D721Med (cell line): ENCODE data around the gene HIBADH.

ENCODE experiments used
- DNase-seq: peaks from one replicate; pipeline ENCODE4 v3.0.0; 2011; ENCODE audit warnings: low spot score; ENCODE audit not compliant: insufficient read length
- FAIRE-seq: peaks from 2 replicates; lab custom pipeline; 2011; peaks lifted over from hg19 to GRCh38; lab: Jason Lieb, UNC
- CTCF ChIP-seq: IDR thresholded peaks from 2 replicates; pipeline ENCODE4 v1.5.1; 2012; ENCODE audit warnings: mild to moderate bottlenecking, control low read depth; ENCODE audit not compliant: insufficient read depth; ENCODE audit errors: missing control alignments

The HIBADH gene

GRCh38 chr7:27651702-27652101, 11.0 kb downstream of the HIBADH start:
- no peak for DNase-seq
- no peak for TF ChIP-seq CTCF
- no peak for FAIRE-seq

GRCh38 chr7:27650283-27650682, 12.4 kb downstream of the HIBADH start:
- TF ChIP-seq CTCF, result no peak
- DNase-seq, result no peak
- no peak for FAIRE-seq

DNA sequence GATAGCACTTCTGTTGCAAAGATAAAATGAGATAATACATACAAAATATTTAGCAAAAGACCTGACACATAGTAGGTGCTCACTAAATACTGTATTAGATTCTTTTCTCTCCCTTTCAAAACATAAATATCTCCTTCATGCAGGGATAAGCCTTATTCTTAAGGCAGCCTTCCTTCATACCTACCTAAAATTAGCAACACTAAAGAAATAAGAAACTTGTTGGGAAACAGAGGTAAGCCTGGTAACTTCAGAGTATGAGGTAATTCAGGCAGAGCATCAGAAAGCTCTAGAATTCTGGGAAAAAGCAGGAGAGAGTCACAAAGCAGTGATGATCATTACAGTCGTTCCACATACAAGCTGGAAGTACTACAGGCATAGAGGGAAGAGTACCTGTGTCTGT, 15.2 kb downstream of the HIBADH start:
- DNase-seq, result no peak
- no peak for TF ChIP-seq CTCF
- no peak for FAIRE-seq

DNA sequence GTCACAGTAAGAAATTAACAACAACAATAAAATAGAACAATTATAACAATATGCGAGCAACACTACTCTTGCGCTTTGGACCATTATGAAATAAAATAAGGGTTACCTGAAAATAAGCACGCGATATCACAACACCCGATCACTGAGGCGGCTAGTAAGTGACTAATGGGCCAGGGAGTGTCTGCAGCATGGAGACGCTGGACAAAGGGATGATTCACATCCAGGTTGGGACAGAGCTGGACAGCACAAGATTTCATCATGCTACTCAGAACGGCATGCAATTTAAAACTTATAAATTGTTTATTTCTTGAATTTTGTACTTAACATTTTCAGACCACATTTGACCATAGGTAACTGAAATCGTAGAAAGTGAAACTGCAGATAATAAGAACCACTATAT, 15.6 kb downstream of the HIBADH start:
- DNase-seq (no peak), FAIRE-seq (no peak)
- TF ChIP-seq CTCF, result no peak

DNA sequence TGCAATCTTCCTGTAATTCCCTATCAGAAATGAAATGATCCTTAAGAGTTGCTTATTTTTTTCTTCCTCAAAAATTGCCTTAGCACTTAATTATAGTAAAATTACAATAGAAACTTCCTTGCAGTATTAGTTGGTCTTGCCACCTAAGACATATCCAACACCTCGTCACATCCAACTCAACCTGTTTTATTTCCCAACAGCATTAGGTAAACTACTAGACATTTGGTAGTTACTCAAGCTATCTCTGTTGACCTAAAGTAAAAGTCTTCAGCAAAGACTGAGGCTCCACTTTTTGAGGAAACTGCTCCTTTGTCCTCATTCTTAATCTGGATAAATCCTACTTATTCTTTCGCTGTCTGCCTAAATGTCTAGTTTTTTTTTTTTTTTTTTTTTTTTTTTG, 20.4 kb downstream of the HIBADH start:
- TF ChIP-seq CTCF, result no peak
- FAIRE-seq, result no peak
- DNase-seq, result no peak

DNA sequence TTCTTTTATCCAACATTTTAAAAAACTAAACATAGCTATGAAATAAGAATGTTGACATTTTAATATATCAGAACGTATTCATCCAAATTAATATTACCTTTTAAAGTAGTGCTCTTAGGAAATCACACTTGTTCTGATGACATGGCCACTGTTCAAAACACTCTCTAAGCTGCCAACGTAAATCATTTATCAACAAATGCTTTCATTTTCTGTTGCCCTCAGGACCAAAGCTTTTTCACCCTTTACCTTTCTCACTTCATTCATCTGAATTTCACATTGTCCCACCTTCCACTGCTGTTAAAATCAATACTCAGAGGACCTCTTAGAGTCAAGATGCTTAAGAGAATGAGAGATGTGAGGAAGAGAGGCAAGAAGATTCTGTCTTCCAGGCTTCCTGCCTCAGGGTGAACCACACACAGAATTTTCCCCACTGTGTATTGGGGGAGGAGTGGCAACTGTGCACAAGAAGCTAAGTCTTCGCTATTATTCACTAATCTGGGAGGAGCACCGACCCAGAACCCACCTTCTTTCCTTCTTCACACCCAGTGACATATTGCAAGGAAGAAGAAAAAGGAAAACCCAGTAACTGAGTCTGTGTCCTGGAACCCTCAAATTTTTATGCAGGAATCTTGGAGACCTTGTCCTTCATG, 21.0 kb downstream of the HIBADH start:
- TF ChIP-seq CTCF, result no peak
- no peak for FAIRE-seq
- DNase-seq, result no peak

DNA sequence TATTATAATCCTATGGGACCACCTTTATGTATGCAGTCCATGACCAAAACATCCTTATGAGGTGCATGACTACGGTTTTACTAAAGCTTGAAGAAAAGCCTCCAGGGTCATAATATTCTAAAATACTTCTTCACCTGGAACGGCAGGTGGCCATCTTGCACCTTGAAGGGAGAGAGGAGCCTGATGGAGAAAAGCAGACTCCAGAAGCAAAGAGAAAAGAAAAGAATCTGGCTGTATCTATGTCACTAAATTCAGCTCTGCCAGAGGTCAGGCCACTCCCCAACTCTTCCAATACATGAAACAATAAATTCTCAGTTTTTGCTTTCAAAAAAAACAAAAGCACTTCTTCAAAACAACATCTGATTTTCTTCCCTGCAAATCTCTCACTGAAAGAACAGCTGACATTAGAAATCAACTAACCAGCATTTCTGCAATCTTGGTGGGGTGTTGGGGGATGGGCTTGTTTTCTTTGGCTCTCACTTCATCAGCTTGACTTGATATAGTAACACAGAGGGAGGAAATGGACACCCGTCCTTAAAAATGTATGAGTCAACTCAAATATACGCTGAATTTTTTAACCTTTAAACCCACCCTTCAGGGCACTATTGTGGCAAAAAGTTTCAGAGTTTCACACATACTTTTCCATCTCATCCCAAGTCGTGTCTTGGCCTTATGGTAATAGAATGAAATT, 21.7 kb downstream of the HIBADH start:
- TF ChIP-seq CTCF, result no peak
- no peak for DNase-seq
- no peak for FAIRE-seq
